GM18951 (cell line): ENCODE data around the gene ATP6V1B1.

Source experiments
- POLR2A ChIP-seq: IDR thresholded peaks from 4 replicates; pipeline ENCODE4 v1.6.1; 2011; ENCODE audit warnings: mild to moderate bottlenecking; ENCODE audit not compliant: insufficient read length, insufficient read depth; ENCODE audit errors: extremely low read depth
- in situ Hi-C: fragments of 300-500 bp; cut with MboI; formaldehyde crosslinking; loops from one replicate; pipeline ENCODE4 v1.12.0; 2022; ENCODE audit warnings: low sequenced_read_pairs, mixed read lengths, inconsistent platforms; ENCODE audit not compliant: unreplicated experiment

ATP6V1B1 gene

DNA sequence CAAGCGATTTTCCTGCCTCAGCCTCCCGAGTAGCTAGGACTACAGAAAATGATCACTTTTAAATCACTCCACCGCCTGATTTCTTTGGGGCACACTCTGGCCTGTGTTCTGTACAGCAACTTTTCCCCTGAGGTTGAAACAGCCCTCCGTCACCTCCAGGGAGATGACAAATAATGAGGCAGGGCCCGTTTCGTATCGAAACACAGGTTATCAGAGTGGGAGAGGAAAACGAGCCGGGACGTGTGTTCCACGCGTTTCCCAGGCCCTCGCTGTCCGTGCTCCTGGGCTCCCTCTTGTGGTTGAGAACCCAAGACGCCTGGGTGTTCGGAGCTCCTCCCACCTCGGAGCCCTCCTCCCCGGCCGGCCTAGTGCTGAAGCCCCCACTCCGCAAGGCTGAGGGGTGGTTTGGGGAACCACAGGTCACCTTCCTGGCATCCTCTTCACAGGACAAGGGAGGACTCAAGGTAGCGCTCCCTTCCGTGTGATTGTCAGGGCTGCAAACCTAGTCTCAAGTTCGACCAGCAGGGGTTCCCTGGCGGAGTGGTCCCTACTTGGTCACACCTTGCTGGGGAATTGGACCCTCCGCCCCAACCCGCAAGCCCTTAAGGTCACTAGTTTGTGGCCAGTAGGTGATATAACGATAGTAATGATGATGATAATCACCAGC is 12.8 kb downstream of the ATP6V1B1 start:
- in situ Hi-C loops: loop anchor here (5.0 kb wide), 1 partner anchor 81 kb away; no protein-coding TSS in a partner anchor

GRCh38 chr2:70949086-70949485 is 13.4 kb downstream of the ATP6V1B1 start:
- no peak for TF ChIP-seq POLR2A
- in situ Hi-C loops: loop anchor here (5.0 kb wide), 1 partner anchor 82 kb away; no protein-coding TSS in a partner anchor

More for the DNA sequence above, 12.8 kb downstream of the ATP6V1B1 start:
- TF ChIP-seq POLR2A: no peak

DNA sequence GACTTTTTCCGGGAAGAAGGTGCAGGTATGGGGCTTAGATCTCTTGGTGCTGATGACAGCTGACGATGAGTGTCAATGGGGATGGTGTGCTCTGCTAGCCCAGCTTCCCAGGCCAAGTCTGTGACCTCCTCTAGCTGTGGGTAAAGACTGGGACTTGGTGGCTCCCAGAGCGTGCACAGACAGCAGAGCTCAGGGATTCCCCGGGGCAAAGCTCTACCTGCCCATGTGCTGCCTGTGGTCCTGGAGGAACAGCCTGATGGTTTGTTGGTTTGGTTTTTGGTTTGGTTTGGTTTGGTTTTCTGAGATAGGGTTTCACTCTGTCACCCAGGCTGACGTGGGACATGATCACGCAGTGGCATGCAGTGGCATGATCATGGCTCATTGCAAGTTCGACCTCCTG is 19.2 kb downstream of the ATP6V1B1 start:
- no peak for TF ChIP-seq POLR2A
- in situ Hi-C loops: loop anchor here (25.0 kb wide), 1 partner anchor 643 kb away; the partner anchor contains the start of gene FAM136A

GRCh38 chr2:70956141-70956540 is 20.4 kb downstream of the ATP6V1B1 start:
- no peak for TF ChIP-seq POLR2A
- in situ Hi-C loops: loop anchor here (25.0 kb wide), 1 partner anchor 644 kb away; the partner anchor contains the start of gene FAM136A

DNA sequence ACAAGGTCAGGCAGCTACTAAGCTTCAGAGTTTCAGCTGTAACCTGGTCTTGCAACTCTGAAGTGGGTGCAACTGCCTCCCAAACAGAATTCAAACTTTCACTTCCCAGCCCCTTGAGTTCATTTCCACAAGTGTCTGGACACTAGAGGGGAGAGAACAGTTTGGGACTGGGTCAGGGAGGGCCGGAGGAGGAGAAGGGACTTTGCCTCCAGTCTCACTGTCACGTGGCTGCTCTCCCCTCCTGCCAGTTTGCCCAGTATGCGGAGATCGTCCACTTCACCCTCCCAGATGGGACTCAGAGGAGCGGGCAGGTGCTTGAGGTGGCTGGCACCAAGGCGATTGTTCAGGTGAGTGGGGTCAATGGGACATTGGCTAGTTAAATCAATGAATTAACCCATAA is 22.1 kb downstream of the ATP6V1B1 start:
- in situ Hi-C loops: loop anchor here (25.0 kb wide), 1 partner anchor 645 kb away; the partner anchor contains the start of gene FAM136A
- TF ChIP-seq POLR2A: no peak

GRCh38 chr2:70958759-70959158 is 23.1 kb downstream of the ATP6V1B1 start:
- in situ Hi-C loops: loop anchor here (25.0 kb wide), 1 partner anchor 646 kb away; the partner anchor contains the start of gene FAM136A
- TF ChIP-seq POLR2A: no peak

- in situ Hi-C loops: loop anchor here (25.0 kb wide), 1 partner anchor 647 kb away; the partner anchor contains the start of gene FAM136A
- TF ChIP-seq POLR2A: no peak
Observed at GRCh38 chr2:70959271-70959761, 23.6 kb downstream of the ATP6V1B1 start.

DNA sequence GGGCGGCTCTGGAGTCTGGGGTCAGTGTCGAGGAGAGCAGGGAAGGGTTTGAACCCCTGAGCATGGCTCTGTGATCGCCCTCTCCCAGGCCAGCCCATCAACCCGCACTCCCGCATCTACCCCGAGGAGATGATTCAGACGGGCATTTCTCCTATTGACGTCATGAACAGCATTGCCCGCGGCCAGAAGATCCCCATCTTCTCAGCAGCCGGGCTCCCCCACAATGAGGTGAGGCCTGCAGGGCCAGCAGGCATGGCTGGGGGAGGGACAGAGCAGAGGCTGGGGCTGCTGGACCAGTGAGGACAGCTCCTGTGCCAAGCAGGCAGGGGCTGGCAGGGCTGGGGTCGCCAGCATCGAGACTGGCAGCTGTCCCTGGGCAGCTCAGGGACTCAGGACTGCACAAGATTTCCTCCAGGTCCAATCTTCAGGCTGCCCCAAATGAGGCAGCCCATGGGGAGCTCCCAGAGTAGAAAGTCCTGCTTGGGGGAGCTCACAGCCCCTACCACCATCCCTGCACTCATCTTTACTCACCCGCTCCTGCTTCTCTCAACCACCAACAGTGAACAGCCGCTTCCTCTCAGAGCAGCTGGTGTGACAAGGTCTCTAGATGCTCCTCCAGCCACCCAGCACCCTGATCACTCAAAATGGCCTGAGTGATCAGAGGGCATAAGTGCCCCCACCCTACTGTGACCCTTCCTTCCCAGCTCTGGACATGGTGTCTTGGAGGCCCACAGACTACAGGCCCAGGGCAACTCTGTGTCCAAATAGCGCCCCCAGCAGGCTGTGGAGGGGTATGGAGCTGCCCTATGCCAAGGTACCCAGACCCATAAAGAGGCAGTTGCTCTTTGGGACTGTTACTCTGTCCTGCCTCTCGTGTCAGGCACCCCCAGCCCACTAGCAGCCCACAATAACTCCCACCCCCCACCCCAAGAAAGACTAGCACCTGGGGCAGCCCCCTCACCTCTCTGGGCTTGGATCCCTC is 24.4 kb downstream of the ATP6V1B1 start:
- TF ChIP-seq POLR2A: no peak
- in situ Hi-C loops: loop anchor here (25.0 kb wide), 1 partner anchor 648 kb away; the partner anchor contains the start of gene FAM136A

GRCh38 chr2:70960833-70961647 is 25.3 kb downstream of the ATP6V1B1 start:
- TF ChIP-seq POLR2A: no peak
- in situ Hi-C loops: loop anchor here (25.0 kb wide), 1 partner anchor 649 kb away; the partner anchor contains the start of gene FAM136A

DNA sequence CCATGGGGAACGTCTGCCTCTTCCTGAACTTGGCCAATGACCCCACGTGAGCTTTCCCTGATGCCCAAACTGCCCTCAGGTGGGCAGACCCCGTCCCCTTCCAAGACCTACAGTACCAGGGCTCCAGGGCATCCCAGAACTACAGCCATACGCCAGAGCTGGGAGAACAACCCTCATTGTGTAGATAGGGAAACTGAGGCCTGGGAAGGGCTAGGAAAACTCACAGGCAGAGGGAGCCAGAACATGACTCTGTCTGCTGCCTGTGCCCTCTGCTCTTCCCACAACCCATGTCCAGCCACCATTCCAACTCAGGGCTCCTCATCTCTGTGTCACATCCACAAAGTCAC is 25.9 kb downstream of the ATP6V1B1 start:
- TF ChIP-seq POLR2A: no peak
- in situ Hi-C loops: loop anchor here (25.0 kb wide), 1 partner anchor 649 kb away; the partner anchor contains the start of gene FAM136A

DNA sequence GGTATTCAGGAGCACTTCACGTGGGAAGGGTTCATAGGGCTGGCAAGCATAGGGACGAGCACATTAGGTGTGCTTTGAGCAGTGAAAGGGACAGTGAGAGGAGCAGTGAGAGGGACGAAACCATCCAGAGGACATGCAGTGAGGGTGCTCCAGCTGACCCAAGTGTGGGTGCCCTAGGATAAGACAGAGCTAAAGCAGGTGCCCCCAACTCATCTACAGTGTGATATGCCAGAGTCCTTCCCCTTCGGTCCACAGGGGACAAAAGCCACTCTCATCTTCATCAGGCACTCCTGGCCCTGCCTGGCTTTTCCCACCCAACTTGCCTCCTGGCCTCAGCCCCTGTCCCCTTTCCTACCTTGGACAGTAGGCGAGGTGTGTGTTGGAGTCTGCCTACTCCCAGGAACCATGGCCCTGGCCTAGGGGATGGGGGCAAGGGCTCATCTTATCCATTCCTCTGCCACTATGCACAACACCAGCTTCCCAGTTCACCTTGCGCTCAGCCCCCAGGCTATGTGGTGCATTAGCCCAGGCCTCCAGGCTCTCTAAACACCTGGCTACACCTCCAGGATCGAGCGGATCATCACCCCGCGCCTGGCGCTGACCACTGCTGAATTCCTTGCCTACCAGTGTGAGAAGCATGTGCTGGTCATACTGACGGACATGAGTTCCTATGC is 26.6 kb downstream of the ATP6V1B1 start:
- in situ Hi-C loops: loop anchor here (25.0 kb wide), 1 partner anchor 650 kb away; the partner anchor contains the start of gene FAM136A
- no peak for TF ChIP-seq POLR2A

GRCh38 chr2:70962885-70963878 is 27.5 kb downstream of the ATP6V1B1 start:
- in situ Hi-C loops: loop anchor here (25.0 kb wide), 1 partner anchor 651 kb away; the partner anchor contains the start of gene FAM136A
- no peak for TF ChIP-seq POLR2A
